Activated CD8-positive, alpha-beta T cell treated with anti-CD3 and anti-CD28 coated beads for 36 hours (primary cell): ENCODE results near the gene OVOL1. TPM values are rescaled to one million over a fixed set of nuclear protein-coding genes. Genes with fewer than 3 reads are reported as not detected.

Experiments
- ATAC-seq: fragments of 200-7000 bp; cut with Tn5 transposase; one replicate; pipeline ENCODE4 v1.10.0; 2021; ENCODE audit warnings: mild to moderate bottlenecking, moderate library complexity
- CTCF ChIA-PET: fragments of 350-600 bp; sonication (Branson Sonifier 250); formaldehyde crosslinking; loops from one replicate; lab custom pipeline; 2021; ENCODE audit warnings: antibody characterized with exemption; lab: Charles Lee
- POLR2A ChIA-PET: fragments of 350-600 bp; sonication (Branson Sonifier 250); formaldehyde crosslinking; loops from one replicate; lab custom pipeline; 2021; ENCODE audit warnings: antibody characterized with exemption; lab: Charles Lee
- DNase-seq: peaks from one replicate; pipeline ENCODE4 v3.0.0-alpha.2; 2020
- H3K27ac Mint-ChIP-seq: one replicate; pipeline ENCODE4 v1.8.0; 2021; ENCODE audit warnings: mild to moderate bottlenecking, mixed read lengths
- H3K27me3 Mint-ChIP-seq: one replicate; pipeline ENCODE4 v1.8.0; 2021; ENCODE audit warnings: mixed read lengths
- H3K36me3 Mint-ChIP-seq: one replicate; pipeline ENCODE4 v1.8.0; 2021; ENCODE audit warnings: low read depth, mixed read lengths
- H3K4me1 Mint-ChIP-seq: one replicate; pipeline ENCODE4 v1.8.0; 2021; ENCODE audit warnings: low read depth, mixed read lengths
- H3K4me3 Mint-ChIP-seq: one replicate; pipeline ENCODE4 v1.8.0; 2021; ENCODE audit warnings: mild to moderate bottlenecking, moderate library complexity, mixed read lengths
- H3K9me3 Mint-ChIP-seq: one replicate; pipeline ENCODE4 v1.8.0; 2021; ENCODE audit warnings: mixed read lengths
- CTCF ChIP-seq: fragments of 200-600 bp; IDR thresholded peaks from one replicate; pipeline ENCODE4 v1.8.0; 2022; ENCODE audit warnings: antibody characterized with exemption, mild to moderate bottlenecking
- intact Hi-C: fragments of 100-400 bp; cut with micrococcal nuclease; formaldehyde crosslinking; loops from one replicate; pipeline ENCODE4 v1.10.0; 2022
- total RNA-seq, 2 experiments: library from RNA; stranded (reverse); gene quantifications; one replicate each; pipeline ENCODE4 v1.2.3, GENCODE V29; 2021

The OVOL1 gene
- total RNA-seq, 2 experiments from 2014 or later, result 0.90 to 1.2 TPM

GRCh38 chr11:65817312-65817834 lies 30.5 kb downstream of the OVOL1 start:
- Mint-ChIP-seq H3K4me3 (peak overlapping the region; percentile 72), H3K27ac (peak overlapping the region; percentile 82), H3K4me1 (peaks cover 17% of the 10 kb centered on the region), H3K9me3 (no peaks in the 10 kb centered on the region), H3K36me3 (peaks cover 1% of the 10 kb centered on the region), H3K27me3 (no peaks in the 10 kb centered on the region)
- no peak for TF ChIP-seq CTCF
- ATAC-seq (no peak), DNase-seq (peak; percentile 30)
- CTCF ChIA-PET, result interaction anchor here (0.7 to 9.4 kb wide), 24 partner anchors 10 to 193 kb away, joined by 3 to 235 read pairs (median 8); partner anchors contain the start of genes AP5B1, CCDC85B, FIBP and KAT5
- intact Hi-C loops, result loop anchor here (5.0 kb wide), 1 partner anchor 105 kb away; the partner anchor contains the start of gene KAT5
- POLR2A ChIA-PET, result interaction anchor here (0.5 to 3.5 kb wide), 6 partner anchors 27 to 221 kb away, joined by 3 to 15 read pairs (median 6); partner anchors contain the start of genes AP5B1, KAT5 and RNASEH2C

DNA sequence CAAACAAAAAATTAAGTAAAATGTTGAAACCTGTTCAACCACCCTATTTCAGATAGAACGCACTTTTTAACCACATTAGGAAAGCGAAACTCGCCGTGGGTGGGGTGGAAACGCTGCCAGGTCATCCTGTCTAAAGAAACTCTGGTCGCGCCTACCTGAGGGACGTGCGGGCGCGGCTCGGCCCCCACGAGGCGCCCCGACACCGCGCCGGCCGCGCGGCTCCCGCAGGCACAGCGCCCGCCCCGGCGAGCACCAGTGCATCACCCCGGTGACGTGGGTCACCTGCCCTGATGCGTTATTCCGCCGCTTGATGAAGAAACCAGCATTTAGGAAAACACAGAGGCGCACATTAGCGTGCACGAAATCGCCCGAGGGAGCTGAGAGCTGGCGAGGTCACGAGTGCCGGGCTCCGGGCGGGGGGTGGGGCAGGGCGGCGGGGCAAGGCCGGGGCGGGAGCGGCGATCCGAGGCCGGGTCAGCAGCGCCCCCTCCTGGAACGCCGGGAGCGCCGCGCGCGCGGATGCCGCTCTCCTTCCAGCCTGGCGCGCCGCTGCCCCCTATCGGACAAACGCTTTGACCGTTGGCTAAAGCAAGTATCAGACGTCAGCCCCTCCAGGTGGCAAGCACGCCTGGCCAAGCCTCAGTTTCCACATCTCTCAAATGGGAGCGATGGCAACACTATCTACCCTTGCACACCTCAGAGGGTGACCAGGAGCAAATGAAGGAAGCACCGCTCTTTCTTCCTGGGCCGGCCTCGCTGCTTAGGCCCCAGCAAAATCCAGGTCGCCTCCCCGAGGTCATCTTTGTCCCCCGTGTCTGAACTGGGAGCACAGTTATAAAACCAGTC lies 31.2 kb downstream of the OVOL1 start:
- H3K4me1 Mint-ChIP-seq, result peaks cover 17% of the 10 kb centered on the region
- intact Hi-C loops, result loop anchor here (2.0 to 5.0 kb wide), 2 partner anchors 37 to 106 kb away; partner anchors contain the start of genes AP5B1 and KAT5

DNA sequence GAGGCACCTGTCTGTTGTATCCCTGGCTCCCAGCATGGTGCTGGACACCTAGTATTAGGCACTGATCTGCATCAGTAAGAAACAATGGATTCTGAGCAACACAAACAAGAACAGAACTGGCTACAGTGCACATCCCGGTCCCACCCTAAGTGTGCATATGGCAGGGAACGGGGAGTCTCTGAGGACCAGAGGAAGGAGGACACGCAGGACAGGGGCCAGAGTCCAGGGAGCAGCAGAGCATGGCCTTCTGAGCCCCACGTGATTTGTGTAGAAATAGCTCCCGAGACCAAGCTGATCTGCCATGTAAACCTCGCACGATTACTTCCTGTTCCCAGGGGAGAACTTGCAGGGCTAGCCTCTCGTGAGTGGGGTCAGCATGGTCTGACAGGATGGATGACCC lies 34.2 kb downstream of the OVOL1 start:
- peaks cover 17% of the 10 kb centered on the region for H3K4me1 Mint-ChIP-seq
- no peaks in the 10 kb centered on the region for H3K27me3 Mint-ChIP-seq
- POLR2A ChIA-PET, result no interaction called here

More for the DNA sequence above, 31.2 kb downstream of the OVOL1 start:
- Mint-ChIP-seq H3K9me3 (no peaks in the 10 kb centered on the region), H3K27me3 (no peaks in the 10 kb centered on the region), H3K4me3 (peak overlapping the region; percentile 72), H3K27ac (peak overlapping the region; percentile 82), H3K36me3 (peaks cover 1% of the 10 kb centered on the region)
- POLR2A ChIA-PET, result interaction anchor here (0.5 to 3.5 kb wide), 10 partner anchors 9 to 220 kb away, joined by 3 to 15 read pairs (median 4); partner anchors contain the start of genes AP5B1 and KAT5
- DNase-seq (peak; percentile 97), ATAC-seq (peak; percentile 94)
- CTCF ChIA-PET, result interaction anchor here (0.7 to 9.4 kb wide), 36 partner anchors 9 to 194 kb away, joined by 3 to 235 read pairs (median 4); partner anchors contain the start of genes AP5B1, CCDC85B, CFL1 and FIBP
- peak; percentile 100 for TF ChIP-seq CTCF

GRCh38 chr11:65822776-65823528 lies 36.1 kb downstream of the OVOL1 start:
- ChIA-PET POLR2A (interaction anchor here (0.5 to 1.7 kb wide), 7 partner anchors 10 to 180 kb away, joined by 3 to 4 read pairs (median 4); partner anchors contain the start of genes KAT5 and SNX32), CTCF (interaction anchor here (0.7 to 9.4 kb wide), 6 partner anchors 9 to 168 kb away, joined by 3 to 235 read pairs (median 4); partner anchors contain the start of gene AP5B1)
- no peaks in the 10 kb centered on the region for H3K27me3 Mint-ChIP-seq
- no peaks in the 10 kb centered on the region for H3K9me3 Mint-ChIP-seq
- H3K27ac Mint-ChIP-seq, result no peak overlapping the region
- DNase-seq (no peak), ATAC-seq (no peak)
- H3K4me3 Mint-ChIP-seq, result no peak overlapping the region
- no peaks in the 10 kb centered on the region for H3K36me3 Mint-ChIP-seq
- TF ChIP-seq CTCF, result no peak
- intact Hi-C loops, result no loop called here
- H3K4me1 Mint-ChIP-seq, result peaks cover 13% of the 10 kb centered on the region

More for the DNA sequence above, 34.2 kb downstream of the OVOL1 start:
- intact Hi-C loops, result no loop called here
- no peaks in the 10 kb centered on the region for H3K9me3 Mint-ChIP-seq
- TF ChIP-seq CTCF, result no peak
- H3K27ac Mint-ChIP-seq, result no peak overlapping the region
- DNase-seq (no peak), ATAC-seq (no peak)
- no peak overlapping the region for H3K4me3 Mint-ChIP-seq
- no peaks in the 10 kb centered on the region for H3K36me3 Mint-ChIP-seq
- CTCF ChIA-PET, result interaction anchor here (5.7 to 9.4 kb wide), 2 partner anchors 46 to 100 kb away, joined by 36 to 235 read pairs; partner anchors contain the start of genes AP5B1 and RNASEH2C
